Natural killer cell (primary cell): Measurements from ENCODE around the gene MAP1B. TPM values are rescaled to one million over a fixed set of nuclear protein-coding genes. Genes with fewer than 3 reads are reported as not detected.

Experiments used
- ATAC-seq, 3 donors: fragments of 150-1000 bp in 2 of 3; fragments of 200-7000 bp in 1 of 3; cut with Tn5 transposase; 1 replicate in 1 of 3; 2 replicates in 2 of 3; pipeline ENCODE4 v1.10.0; 2021; ENCODE audit warnings: mild to moderate bottlenecking in 2 of 3, moderate library complexity in 2 of 3
- DNase-seq, 2 donors: peaks; one replicate each; pipeline versions ENCODE4 v3.0.0 to v3.0.0-alpha.2; 2013 to 2021; ENCODE audit warnings: mixed read lengths in 1 of 2
- H3K27ac ChIP-seq: one replicate; pipeline ENCODE4 v1.5.1; 2013; ENCODE audit warnings: mild to moderate bottlenecking, low read length
- H3K27me3 ChIP-seq: one replicate; pipeline ENCODE4 v1.6.1; 2013; ENCODE audit warnings: low read length; ENCODE audit not compliant: control insufficient read depth, insufficient read depth
- H3K36me3 ChIP-seq: one replicate; pipeline ENCODE4 v1.6.1; 2013; ENCODE audit warnings: low read length; ENCODE audit not compliant: control insufficient read depth, insufficient read depth
- H3K4me1 ChIP-seq: one replicate; pipeline ENCODE4 v1.6.1; 2013; ENCODE audit warnings: low read length; ENCODE audit not compliant: control insufficient read depth, insufficient read depth
- H3K4me3 ChIP-seq: one replicate; pipeline ENCODE4 v1.5.1; 2013; ENCODE audit warnings: low read length
- H3K9me3 ChIP-seq: one replicate; pipeline ENCODE4 v1.6.1; 2013; ENCODE audit warnings: low read length; ENCODE audit not compliant: control insufficient read depth, insufficient read depth
- H3K27ac Mint-ChIP-seq, 2 donors: one replicate each; pipeline ENCODE4 v1.8.0; 2022; ENCODE audit warnings: mild to moderate bottlenecking in 2 of 2, mixed read lengths in 2 of 2, moderate library complexity in 1 of 2
- H3K27me3 Mint-ChIP-seq, 2 donors: one replicate each; pipeline ENCODE4 v1.8.0; 2022; ENCODE audit warnings: low read depth in 2 of 2, mixed read lengths in 2 of 2
- H3K36me3 Mint-ChIP-seq: one replicate; pipeline ENCODE4 v1.8.0; 2022; ENCODE audit warnings: mixed read lengths
- H3K4me1 Mint-ChIP-seq, 2 donors: one replicate each; pipeline ENCODE4 v1.8.0; 2022; ENCODE audit warnings: mixed read lengths in 2 of 2
- H3K4me3 Mint-ChIP-seq: one replicate; pipeline ENCODE4 v1.8.0; 2022; ENCODE audit warnings: mild to moderate bottlenecking, moderate library complexity, mixed read lengths
- H3K9me3 Mint-ChIP-seq, 2 donors: one replicate each; pipeline ENCODE4 v1.8.0; 2022; ENCODE audit warnings: mixed read lengths in 2 of 2
- WGBS: methylation state at CpG from one replicate; pipeline ENCODE4 v1.1.7; 2013; ENCODE audit warnings: missing lambda C conversion rate; ENCODE audit not compliant: insufficient coverage; 5-methylcytosine and 5-hydroxymethylcytosine counted together
- intact Hi-C: fragments of 100-400 bp; cut with micrococcal nuclease; formaldehyde crosslinking; loops from one replicate; pipeline ENCODE4 v1.14.2; 2022
- total RNA-seq, 4 donors: library from RNA; stranded (reverse); fragments of 120-200 nt in 1 of 4; gene quantifications; one replicate each; pipeline versions ENCODE4 v1.2.3 to v1.2.4, GENCODE V29; 2013 to 2022
- TF ChIP-seq, protein P1 (sequence below): fragments of 200-600 bp; IDR thresholded peaks from one replicate; pipeline ENCODE4 v1.8.0; 2022; ENCODE audit warnings: antibody characterized with exemption

The MAP1B gene
- total RNA-seq, 3 donors from 2014 or later (not counting 1 experiment from before 2014, with no cell fraction given), result 0.07 to 0.31 TPM; not detected in 1

DNA sequence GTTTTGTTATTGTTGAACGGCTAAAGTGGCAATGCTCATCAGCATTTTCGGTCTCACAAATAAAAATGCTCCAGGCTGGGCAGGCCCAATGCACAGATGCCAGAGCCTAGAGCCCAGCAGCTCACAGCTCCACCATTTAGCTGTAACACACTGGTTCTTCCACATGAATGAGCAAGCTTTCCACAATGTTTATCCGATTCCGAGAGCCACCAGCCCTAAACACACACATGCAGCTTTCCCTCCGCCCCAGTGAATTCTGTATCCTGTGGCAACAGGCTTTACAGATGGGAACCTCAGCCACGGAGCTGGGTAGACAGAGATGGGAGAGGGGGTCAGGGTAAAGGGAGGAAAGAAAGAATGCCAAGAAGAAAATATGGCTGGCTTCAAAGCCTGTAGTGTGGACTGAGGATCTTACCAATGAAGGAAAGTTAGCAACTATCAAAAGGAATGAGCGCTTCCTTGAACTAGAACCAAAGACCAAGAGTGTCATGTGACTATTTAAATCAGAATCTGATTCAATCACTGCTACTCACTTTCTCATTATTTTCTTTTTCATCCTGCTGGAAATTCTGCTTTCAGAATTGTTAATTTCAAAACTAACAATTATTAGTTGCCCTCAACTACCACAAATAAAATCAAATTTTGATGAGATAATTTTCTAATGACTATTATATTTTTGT lies 135.7 kb downstream of the MAP1B start:
- no peak overlapping the region for H3K27ac ChIP-seq
- H3K4me3 Mint-ChIP-seq, result no peak overlapping the region
- DNase-seq (no peak), ATAC-seq (no peak)
- no peaks in the 10 kb centered on the region for H3K9me3 ChIP-seq
- H3K4me1 Mint-ChIP-seq, result peaks cover 32 to 33% of the 10 kb centered on the region in 2 donors
- H3K36me3 Mint-ChIP-seq, result no peaks in the 10 kb centered on the region
- H3K27me3 Mint-ChIP-seq, result peaks cover 0 to 4% of the 10 kb centered on the region in 2 donors
- intact Hi-C loops, result no loop called here
- H3K36me3 ChIP-seq, result peaks cover under 1% of the 10 kb centered on the region
- TF ChIP-seq, protein P1, sequence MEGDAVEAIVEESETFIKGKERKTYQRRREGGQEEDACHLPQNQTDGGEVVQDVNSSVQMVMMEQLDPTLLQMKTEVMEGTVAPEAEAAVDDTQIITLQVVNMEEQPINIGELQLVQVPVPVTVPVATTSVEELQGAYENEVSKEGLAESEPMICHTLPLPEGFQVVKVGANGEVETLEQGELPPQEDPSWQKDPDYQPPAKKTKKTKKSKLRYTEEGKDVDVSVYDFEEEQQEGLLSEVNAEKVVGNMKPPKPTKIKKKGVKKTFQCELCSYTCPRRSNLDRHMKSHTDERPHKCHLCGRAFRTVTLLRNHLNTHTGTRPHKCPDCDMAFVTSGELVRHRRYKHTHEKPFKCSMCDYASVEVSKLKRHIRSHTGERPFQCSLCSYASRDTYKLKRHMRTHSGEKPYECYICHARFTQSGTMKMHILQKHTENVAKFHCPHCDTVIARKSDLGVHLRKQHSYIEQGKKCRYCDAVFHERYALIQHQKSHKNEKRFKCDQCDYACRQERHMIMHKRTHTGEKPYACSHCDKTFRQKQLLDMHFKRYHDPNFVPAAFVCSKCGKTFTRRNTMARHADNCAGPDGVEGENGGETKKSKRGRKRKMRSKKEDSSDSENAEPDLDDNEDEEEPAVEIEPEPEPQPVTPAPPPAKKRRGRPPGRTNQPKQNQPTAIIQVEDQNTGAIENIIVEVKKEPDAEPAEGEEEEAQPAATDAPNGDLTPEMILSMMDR, result no peak
- H3K27ac Mint-ChIP-seq, result no peak overlapping the region
- no peaks in the 10 kb centered on the region for H3K27me3 ChIP-seq
- H3K9me3 Mint-ChIP-seq, result no peaks in the 10 kb centered on the region
- WGBS, result 96% methylated on average over 6 of the region's 7 CpGs
- H3K4me3 ChIP-seq, result no peak overlapping the region
- no peaks in the 10 kb centered on the region for H3K4me1 ChIP-seq

DNA sequence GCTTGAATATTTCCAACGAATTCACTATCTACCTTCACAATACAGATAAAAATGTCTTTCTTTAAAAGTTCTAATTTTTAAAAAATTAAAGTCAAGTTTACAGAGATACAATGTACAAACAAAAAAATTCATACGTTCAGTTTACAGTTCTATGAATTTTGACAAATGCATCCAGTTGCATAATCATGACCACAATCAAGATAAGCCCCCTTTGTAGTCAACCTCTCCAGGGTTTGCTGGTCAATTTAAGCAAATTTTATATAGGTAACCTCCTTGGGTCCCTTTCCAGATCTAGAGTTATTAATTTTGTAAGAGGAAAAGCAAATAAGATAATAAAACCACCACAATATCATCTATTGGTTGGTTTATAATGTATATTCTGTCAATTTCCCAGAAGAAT lies 136.4 kb downstream of the MAP1B start:
- H3K4me3 Mint-ChIP-seq, result no peak overlapping the region
- H3K27ac Mint-ChIP-seq, result no peak overlapping the region
- Histone ChIP-seq H3K9me3 (no peaks in the 10 kb centered on the region), H3K4me3 (no peak overlapping the region), H3K27me3 (no peaks in the 10 kb centered on the region), H3K27ac (no peak overlapping the region), H3K36me3 (no peaks in the 10 kb centered on the region), H3K4me1 (no peaks in the 10 kb centered on the region)
- H3K27me3 Mint-ChIP-seq, result peaks cover 0 to 4% of the 10 kb centered on the region in 2 donors
- intact Hi-C loops, result no loop called here
- H3K9me3 Mint-ChIP-seq, result no peaks in the 10 kb centered on the region
- H3K4me1 Mint-ChIP-seq, result peaks cover 32 to 33% of the 10 kb centered on the region in 2 donors
- ATAC-seq (no peak), DNase-seq (no peak)
- 81% methylated on average over 2 of the region's 2 CpGs for WGBS
- no peaks in the 10 kb centered on the region for H3K36me3 Mint-ChIP-seq
- TF ChIP-seq, protein P1, result no peak

DNA sequence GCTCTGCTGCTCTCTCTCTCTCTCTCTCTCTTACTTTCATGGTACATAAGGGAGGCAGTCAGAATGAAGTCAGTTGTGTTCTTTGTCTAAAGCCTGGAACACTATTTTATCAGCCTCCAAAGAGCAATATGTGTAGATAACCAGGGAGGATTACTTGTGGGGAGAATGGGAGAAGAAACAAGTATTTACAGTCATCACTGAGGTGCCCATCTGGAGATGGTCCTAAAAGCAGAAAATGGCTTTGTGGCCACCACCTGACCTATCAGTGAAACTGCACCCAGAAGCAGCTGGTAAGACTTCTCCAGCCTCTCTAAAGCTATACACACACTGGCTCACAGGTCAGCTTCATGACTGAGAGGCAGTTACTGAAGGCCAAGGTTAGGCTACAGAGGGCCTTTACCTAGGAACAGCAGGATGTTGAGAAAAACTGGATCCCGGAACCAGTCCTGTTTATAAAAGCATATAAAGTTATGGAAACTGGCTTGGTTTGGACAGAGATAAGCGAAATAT lies 137.6 kb downstream of the MAP1B start:
- WGBS, result 100% methylated on average over 2 of the region's 2 CpGs
- H3K4me3 Mint-ChIP-seq, result peak overlapping the region; percentile 7
- peak overlapping the region in 1 of 2 donors; percentile 74 for H3K27ac Mint-ChIP-seq
- Histone ChIP-seq H3K36me3 (no peaks in the 10 kb centered on the region), H3K4me1 (no peaks in the 10 kb centered on the region), H3K4me3 (no peak overlapping the region), H3K27ac (no peak overlapping the region), H3K27me3 (no peaks in the 10 kb centered on the region), H3K9me3 (no peaks in the 10 kb centered on the region)
- intact Hi-C loops, result loop anchor here (1.0 kb wide), 1 partner anchor 108 kb away; no protein-coding TSS in a partner anchor
- no peaks in the 10 kb centered on the region for H3K36me3 Mint-ChIP-seq
- ATAC-seq (peak; percentile 68 to 92 (median 89)), DNase-seq (peak in 1 of 2 donors; percentile 14)
- peaks cover 32 to 33% of the 10 kb centered on the region in 2 donors for H3K4me1 Mint-ChIP-seq
- TF ChIP-seq, protein P1, result peak; percentile 54
- peaks cover 0 to 4% of the 10 kb centered on the region in 2 donors for H3K27me3 Mint-ChIP-seq
- H3K9me3 Mint-ChIP-seq, result no peaks in the 10 kb centered on the region
